Measurements from ENCODE around the gene PRXL2B. TPM values are rescaled to one million over a fixed set of nuclear protein-coding genes. Genes with fewer than 3 reads are reported as not detected.
"Not testable (repeated sequence)": the region's sequence is repeated elsewhere in the genome, so short reads cannot be mapped to it uniquely, and the experiment has no call there.

Gene PRXL2B
- total RNA-seq, 6 experiments from 2014 or later: 5.1 to 18.6 (median 11.1) TPM

- no peak for TF ChIP-seq POLR2A (IDR thresholded peaks at IDR 0.05)
- TF ChIP-seq CTCF (IDR thresholded peaks at IDR 0.05): no peak
- ATAC-seq (no peak), DNase-seq (no peak)
- no peaks in the 10 kb centered on the region for H3K4me1 ChIP-seq
- H3K27me3 ChIP-seq: no peaks in the 10 kb centered on the region
- H3K27ac ChIP-seq: no peak overlapping the region
- H3K4me3 ChIP-seq: no peak overlapping the region
- intact Hi-C loops (cut with DNase I): loop anchor here in 1 of 2 donors (10.0 kb wide), 1 partner anchor 76 kb away; no protein-coding TSS in a partner anchor
- no peaks in the 10 kb centered on the region for H3K36me3 ChIP-seq
- WGBS (ENCODE audit: insufficient coverage, low coverage, low lambda C conversion rate, missing lambda C conversion rate): 83% methylated on average over 14 of the region's 17 CpGs
- H3K9me3 ChIP-seq: peaks cover 0 to 8% (median 0%) of the 10 kb centered on the region in 4 donors
Measured at GRCh38 chr1:2569060-2569459, 17.5 kb upstream of the PRXL2B start.

- H3K9me3 ChIP-seq, H3K4me3 ChIP-seq, H3K27ac ChIP-seq, H3K36me3 ChIP-seq, ATAC-seq, DNase-seq, H3K4me1 ChIP-seq, H3K27me3 ChIP-seq: not testable (repeated sequence)
- WGBS (ENCODE audit: insufficient coverage, low coverage, low lambda C conversion rate, missing lambda C conversion rate): 80% methylated on average over 1 of the region's 13 CpGs
- intact Hi-C loops (cut with DNase I): loop anchor here in 1 of 2 donors (10.0 kb wide), 1 partner anchor 75 kb away; no protein-coding TSS in a partner anchor
Measured at GRCh38 chr1:2569703-2570102, 16.9 kb upstream of the PRXL2B start.

- intact Hi-C loops (cut with DNase I): no loop called here
- Histone ChIP-seq H3K4me3 (no peak overlapping the region), H3K4me1 (peaks cover 0 to under 1% (median 0%) of the 10 kb centered on the region in 4 donors)
Measured at GRCh38 chr1:2570332-2570731, 16.2 kb upstream of the PRXL2B start.

GRCh38 chr1:2571348-2571747 is 15.2 kb upstream of the PRXL2B start:
- 38% methylated on average over 4 of the region's 9 CpGs for WGBS (ENCODE audit: insufficient coverage, low coverage, low lambda C conversion rate, missing lambda C conversion rate)

More at GRCh38 chr1:2570332-2570731, 16.2 kb upstream of the PRXL2B start:
- Histone ChIP-seq H3K36me3 (no peaks in the 10 kb centered on the region), H3K27ac (no peak overlapping the region), H3K27me3 (no peaks in the 10 kb centered on the region), H3K9me3 (peaks cover 0 to 8% (median 0%) of the 10 kb centered on the region in 4 donors)
- no peak for TF ChIP-seq CTCF (IDR thresholded peaks at IDR 0.05)
- TF ChIP-seq POLR2A (IDR thresholded peaks at IDR 0.05): no peak
- DNase-seq (no peak), ATAC-seq (no peak)
- 68% methylated on average over 4 of the region's 17 CpGs for WGBS (ENCODE audit: insufficient coverage, low coverage, low lambda C conversion rate, missing lambda C conversion rate)

More at GRCh38 chr1:2571348-2571747, 15.2 kb upstream of the PRXL2B start:
- DNase-seq (no peak), ATAC-seq (no peak)
- no peak overlapping the region for H3K4me3 ChIP-seq
- H3K27ac ChIP-seq: no peak overlapping the region
- H3K27me3 ChIP-seq: no peaks in the 10 kb centered on the region
- peaks cover 0 to 9% (median 2%) of the 10 kb centered on the region in 4 donors for H3K4me1 ChIP-seq
- H3K36me3 ChIP-seq: no peaks in the 10 kb centered on the region
- intact Hi-C loops (cut with DNase I): no loop called here
- TF ChIP-seq CTCF (IDR thresholded peaks at IDR 0.05) (no peak), POLR2A (IDR thresholded peaks at IDR 0.05) (no peak)
- peaks cover 0 to 8% (median 0%) of the 10 kb centered on the region in 4 donors for H3K9me3 ChIP-seq

Measured in right lobe of liver (tissue), 6 donors.